ENCODE data around the gene CTTN.

CTTN gene

DNA sequence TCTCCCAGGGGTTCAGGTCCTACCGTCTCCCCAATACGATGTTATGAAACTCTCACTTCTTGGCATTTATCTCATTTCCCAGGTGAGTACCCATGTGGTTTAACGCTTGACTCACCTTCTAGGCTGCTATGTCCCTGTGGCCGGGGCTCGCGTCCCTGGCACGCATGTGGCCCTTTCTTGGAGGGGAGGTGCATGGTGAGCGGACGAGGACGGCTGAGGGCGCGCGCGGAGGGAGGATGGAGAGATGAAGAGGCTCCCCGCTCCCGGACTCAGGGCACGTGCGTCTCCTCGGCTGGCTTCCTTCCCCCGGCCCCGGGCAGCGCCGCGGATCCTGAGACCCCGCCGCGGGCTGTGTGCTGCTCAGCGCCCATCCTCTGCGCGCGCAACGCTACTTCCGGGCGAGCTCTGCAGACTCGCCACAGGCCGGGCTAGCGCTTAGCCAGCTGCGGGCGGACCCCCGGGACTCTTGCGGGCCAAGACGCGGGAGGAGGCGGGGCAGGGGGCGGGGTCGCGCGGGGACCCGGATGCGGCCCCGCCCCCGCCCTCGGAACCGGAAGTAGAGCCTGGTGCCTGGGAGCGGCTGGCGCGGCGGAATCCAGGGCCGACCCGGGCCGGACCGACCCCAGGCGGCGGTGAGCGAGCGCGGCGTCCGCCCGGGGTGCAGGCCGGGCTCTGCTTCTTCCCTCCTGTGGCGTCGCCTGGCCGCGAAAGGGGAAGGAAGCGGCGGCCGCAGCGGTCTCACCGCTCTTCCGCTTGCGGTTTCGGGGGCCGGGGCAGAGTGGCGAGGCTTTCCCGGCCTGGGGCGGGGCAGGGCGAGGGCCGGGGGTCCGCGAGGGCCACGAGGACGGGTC lies at the start of gene CTTN:
Gene CTTN, plus strand, starts transcription at position 547 of the 851 bp plus-strand sequence. CDS start 8,769 bp downstream, outside the sequence.
- H3K4me3 ChIP-seq (ENCODE audit: low read depth, low read length) = peak within 1 kb of the TSS; percentile 85

DNA sequence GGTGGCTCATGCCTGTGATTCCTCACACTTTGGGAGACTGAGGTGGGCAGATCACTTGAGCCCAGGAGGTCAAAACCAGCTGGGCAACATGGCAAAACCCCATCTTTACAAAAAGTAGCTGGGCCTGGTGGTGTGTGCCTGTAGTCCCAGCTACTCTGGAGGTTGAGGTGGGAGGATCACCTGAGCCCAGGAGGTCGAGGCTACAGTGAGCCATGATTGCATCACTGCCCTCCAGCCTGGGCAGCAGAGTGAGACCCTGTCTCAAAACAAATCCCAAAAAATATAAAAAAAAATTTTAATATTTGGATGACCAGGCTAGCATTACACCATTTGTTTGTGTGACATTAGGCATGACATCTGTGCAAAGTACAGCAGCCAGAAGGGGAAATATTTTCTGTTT lies 49.7 kb upstream of the CTTN start:
- H3K4me3 ChIP-seq (ENCODE audit: low read depth, low read length) = no peak overlapping the region

- no peak overlapping the region for H3K4me3 ChIP-seq (ENCODE audit: low read depth, low read length)
Observed at GRCh38 chr11:70351646-70352045, 46.7 kb upstream of the CTTN start.

- H3K4me3 ChIP-seq (ENCODE audit: low read depth, low read length) = no peak overlapping the region
Observed at GRCh38 chr11:70352100-70352499, 46.2 kb upstream of the CTTN start.

DNA sequence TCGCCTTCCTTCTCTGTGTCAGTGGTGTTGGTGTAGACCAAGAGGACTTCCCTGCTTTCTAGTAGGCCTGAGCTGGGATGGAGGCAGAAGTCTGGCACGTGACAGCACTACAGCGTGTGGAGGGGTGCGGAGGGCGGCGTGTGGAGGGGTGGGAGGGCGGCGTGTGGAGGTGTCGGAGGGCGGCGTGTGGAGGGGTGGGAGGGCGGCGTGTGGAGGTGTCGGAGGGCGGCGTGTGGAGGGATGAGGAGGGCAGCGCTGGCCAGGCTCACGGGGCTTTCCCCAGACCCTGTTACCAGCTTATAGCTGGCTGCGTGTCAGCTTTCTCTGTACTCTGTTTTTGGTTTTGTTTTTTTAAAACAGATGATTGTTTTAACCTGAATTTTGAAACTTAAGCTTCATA lies 45.7 kb upstream of the CTTN start:
- no peak overlapping the region for H3K4me3 ChIP-seq (ENCODE audit: low read depth, low read length)

DNA sequence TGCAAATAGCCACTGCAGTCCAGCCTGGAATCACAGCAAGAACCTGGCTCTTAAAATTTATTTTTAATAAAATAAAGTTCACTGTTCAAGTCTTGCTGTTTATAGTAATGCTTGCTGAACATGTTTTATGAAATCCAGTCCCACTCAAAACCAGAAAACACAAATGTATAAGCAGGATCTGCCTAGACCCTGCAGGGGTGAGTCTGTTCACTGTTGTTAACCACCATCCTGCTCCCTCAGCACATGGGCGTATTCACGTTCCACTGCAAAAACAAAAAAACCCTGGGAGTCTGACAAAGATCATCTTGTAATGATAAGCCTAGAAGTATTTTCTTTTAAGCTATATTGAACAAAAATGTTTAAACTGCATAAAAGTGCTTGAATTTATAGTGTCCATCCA lies 45.0 kb upstream of the CTTN start:
- H3K4me3 ChIP-seq (ENCODE audit: low read depth, low read length) = no peak overlapping the region

- no peak overlapping the region for H3K4me3 ChIP-seq (ENCODE audit: low read depth, low read length)
Observed at GRCh38 chr11:70353900-70354568, 44.3 kb upstream of the CTTN start.

DNA sequence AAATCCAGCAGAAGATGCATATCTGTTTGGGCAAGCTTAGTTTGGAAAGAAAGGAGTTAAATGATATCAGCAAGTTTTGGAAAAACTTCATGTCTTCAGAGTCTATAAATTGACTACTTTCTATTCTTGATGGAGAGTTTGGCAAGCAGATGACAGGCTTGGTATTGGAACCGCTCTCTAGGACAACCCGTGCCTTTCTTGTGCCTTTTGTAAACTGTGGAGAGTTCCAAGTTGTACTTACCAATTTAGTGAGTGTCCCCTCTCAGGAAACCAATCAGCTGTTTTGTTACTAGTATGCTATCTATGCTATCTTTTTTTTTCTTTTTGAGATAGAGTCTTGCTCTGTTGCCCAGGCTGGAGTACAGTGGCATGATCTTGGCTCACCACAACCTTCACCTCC lies 43.7 kb upstream of the CTTN start:
- H3K4me3 ChIP-seq (ENCODE audit: low read depth, low read length) = no peak overlapping the region

DNA sequence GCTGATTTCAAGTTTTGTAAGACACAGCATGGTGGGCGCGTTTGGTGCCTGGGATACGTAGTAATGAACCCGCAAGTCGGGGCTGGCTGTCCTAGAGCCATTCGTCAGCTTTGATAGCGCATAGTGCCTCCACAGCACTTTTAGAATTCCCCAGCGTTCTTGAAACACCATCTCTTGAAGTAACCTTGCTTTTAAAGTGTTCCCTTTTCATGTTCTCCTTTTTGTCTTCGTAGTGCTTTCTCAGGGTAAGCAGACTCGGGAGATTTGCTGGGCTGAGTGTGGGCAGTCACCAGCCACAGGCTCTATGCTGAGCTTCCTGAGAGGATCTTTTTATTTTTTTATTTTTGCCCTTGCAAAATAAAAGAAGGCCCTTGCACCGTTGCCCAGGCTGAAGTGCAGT lies 39.6 kb upstream of the CTTN start:
- H3K4me3 ChIP-seq (ENCODE audit: low read depth, low read length) = no peak overlapping the region

DNA sequence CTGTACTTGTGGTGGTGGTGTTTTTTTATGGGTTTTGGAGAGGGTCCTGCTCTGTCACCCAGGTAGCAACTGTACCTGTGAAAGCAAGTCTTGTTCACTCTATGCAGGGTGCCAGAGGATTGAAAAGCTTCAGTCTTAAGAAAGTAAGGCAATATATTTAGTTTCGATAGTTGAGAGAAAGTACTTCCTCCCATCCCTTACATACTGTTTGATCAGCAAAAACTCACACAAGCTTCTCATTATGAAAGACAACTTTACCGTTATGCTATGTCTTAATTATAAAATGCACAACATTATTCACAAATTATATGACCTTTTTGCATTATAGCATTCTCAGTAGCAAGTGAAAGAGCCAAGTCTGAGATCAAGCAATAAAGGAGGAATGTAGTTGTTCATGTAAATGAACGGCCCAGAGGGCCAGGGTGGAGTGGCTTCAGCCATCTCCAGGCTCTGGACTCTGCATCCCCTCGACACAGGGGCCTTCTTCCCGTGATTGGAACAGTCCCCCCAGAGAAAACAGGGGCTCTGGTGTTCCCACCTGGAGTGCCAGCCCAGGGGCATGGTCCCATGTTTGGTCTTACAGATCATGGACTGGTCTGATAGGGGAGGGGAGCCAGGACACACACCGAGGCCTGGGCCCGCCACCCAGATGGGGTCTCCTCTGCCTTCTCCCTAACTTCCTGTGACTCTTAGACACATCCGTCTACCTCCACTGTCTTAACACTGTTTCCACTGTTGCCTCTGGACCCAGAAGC lies 38.7 kb upstream of the CTTN start:
- no peak overlapping the region for H3K4me3 ChIP-seq (ENCODE audit: low read depth, low read length)

DNA sequence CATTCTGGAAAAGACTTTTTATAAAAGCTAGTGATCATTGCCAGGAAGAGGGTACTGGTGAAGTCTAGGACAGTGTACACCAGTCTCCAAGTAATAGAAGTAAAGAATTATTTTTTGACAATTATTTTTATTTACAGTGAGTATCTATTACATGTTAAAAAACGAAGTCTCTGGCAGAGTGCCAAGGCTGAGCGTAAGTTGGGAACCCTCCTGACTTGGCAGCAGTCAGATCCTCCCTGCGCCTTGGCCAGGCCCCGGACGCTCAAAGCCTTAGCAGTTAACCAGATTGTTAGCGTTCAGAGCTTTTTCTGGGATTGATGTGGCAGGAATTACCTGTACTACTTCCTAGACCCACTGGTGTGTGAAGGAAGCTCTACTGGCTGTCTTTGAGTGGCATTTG lies 38.1 kb upstream of the CTTN start:
- no peak overlapping the region for H3K4me3 ChIP-seq (ENCODE audit: low read depth, low read length)

DNA sequence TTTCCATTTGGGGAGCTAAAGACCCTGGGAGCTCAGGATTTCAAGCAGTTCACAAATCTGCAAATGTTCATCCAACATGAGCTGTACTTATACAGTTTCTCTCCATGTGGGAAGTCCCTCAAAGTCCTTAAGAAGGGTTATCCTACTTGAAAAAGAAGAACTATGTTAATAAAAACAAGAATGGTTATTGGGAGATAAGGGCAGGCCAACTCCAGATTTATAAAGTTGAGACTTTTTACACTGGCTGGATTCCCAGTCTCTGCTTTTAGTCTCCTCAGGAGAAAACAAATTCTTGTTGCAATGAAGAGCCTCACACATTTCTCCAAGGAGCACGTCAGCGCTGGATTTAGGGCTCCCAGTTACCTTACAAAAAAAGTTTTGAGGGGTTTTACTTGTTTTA lies 34.2 kb upstream of the CTTN start:
- H3K4me3 ChIP-seq (ENCODE audit: low read depth, low read length) = no peak overlapping the region

GRCh38 chr11:70364745-70365543 lies 33.4 kb upstream of the CTTN start:
- H3K4me3 ChIP-seq (ENCODE audit: low read depth, low read length) = no peak overlapping the region

GRCh38 chr11:70365544-70365927 lies 32.8 kb upstream of the CTTN start:
- no peak overlapping the region for H3K4me3 ChIP-seq (ENCODE audit: low read depth, low read length)

- no peak overlapping the region for H3K4me3 ChIP-seq (ENCODE audit: low read depth, low read length)
Observed at GRCh38 chr11:70367071-70367470, 31.3 kb upstream of the CTTN start.

DNA sequence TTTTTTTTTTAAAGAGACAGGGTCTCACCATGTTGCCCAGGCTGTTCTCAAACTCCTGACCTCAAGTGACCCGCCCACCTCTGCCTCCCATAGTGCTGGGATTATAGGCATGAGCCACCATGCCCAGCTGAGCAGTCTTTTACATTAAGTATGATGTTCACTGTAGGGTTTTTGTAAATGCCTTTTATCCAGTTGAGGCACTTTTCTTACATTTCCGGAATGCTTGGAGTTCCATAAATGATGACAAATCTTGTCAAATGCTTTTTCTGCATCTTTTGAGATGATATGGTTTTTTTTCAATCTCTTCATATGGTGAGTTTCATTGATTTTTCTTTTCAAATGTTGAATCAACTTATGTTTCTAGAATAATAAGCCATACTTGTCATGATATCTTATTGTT lies 29.4 kb upstream of the CTTN start:
- no peak overlapping the region for H3K4me3 ChIP-seq (ENCODE audit: low read depth, low read length)

- no peak overlapping the region for H3K4me3 ChIP-seq (ENCODE audit: low read depth, low read length)
Observed at GRCh38 chr11:70371241-70371640, 27.1 kb upstream of the CTTN start.

DNA sequence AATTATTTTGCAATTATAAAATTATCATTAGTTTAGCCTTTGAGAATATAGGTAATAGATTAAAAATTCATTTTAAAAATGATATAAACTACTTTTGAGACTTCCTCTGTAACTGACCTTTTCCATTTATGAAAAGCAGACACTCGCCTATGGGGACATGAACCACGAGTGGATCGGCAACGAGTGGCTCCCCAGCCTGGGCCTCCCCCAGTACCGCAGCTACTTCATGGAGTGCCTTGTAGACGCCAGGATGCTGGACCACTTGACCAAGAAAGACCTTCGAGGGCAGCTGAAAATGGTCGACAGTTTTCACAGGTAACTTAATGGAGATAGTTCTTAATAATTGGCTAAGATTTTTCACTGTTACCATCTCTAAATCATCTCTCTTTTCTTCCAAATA lies 26.3 kb upstream of the CTTN start:
- no peak overlapping the region for H3K4me3 ChIP-seq (ENCODE audit: low read depth, low read length)

DNA sequence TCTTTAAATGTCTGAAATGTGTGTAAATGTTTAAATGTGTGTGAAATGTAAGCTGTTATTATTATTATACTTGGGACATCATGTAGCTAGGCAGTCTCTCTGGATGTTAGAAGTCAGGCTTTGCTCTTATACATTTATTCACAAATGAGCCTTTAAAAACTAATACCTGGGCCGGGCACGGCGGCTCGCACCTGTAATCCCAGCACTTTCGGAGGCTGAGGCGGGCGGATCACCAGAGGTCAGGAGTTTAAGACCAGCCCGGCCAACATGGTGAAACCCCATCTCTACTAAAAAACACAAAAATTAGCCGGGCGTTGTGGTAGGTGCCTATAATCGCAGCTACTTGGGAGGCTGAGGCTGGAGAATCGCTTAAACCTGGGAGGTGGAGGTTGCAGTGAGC lies 21.7 kb upstream of the CTTN start:
- H3K4me3 ChIP-seq (ENCODE audit: low read depth, low read length) = no peak overlapping the region

DNA sequence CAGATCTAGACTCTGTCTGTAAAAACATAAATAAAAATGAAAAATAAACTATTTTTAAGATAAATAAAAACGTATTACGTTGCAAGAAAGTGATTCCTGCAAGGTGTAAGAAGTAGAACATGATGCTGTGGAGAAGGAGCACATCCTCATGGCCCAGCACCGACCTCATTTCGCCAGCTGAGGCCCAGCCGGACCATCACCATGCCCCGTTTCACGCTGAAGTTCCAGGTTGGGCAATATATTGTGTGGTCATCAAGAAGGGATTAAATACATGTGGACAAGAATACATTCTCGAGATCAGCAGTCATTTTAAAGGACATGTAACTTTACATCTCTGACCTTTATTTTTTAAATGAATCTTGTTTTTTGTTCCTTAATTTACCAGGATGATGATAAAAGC lies 20.7 kb upstream of the CTTN start:
- no peak overlapping the region for H3K4me3 ChIP-seq (ENCODE audit: low read depth, low read length)

Measured in iPS-11a (cell line).